Pulmonary artery endothelial cell (primary cell): Measurements from ENCODE around the gene FAM228B. TPM values are rescaled to one million over a fixed set of nuclear protein-coding genes. Genes with fewer than 3 reads are reported as not detected.

Source experiments
- DNase-seq: peaks from one replicate; pipeline ENCODE4 v3.0.0-alpha.2; 2011; ENCODE audit warnings: low read depth, low spot score
- total RNA-seq: library from RNA; depleted of rRNA; stranded (reverse); fragments of >200 nt; gene quantifications from 2 replicates; pipeline ENCODE4 v1.2.3, GENCODE V29; 2014

Gene FAM228B
- total RNA-seq, 1 donor from 2014 or later = 5.8 TPM

DNA sequence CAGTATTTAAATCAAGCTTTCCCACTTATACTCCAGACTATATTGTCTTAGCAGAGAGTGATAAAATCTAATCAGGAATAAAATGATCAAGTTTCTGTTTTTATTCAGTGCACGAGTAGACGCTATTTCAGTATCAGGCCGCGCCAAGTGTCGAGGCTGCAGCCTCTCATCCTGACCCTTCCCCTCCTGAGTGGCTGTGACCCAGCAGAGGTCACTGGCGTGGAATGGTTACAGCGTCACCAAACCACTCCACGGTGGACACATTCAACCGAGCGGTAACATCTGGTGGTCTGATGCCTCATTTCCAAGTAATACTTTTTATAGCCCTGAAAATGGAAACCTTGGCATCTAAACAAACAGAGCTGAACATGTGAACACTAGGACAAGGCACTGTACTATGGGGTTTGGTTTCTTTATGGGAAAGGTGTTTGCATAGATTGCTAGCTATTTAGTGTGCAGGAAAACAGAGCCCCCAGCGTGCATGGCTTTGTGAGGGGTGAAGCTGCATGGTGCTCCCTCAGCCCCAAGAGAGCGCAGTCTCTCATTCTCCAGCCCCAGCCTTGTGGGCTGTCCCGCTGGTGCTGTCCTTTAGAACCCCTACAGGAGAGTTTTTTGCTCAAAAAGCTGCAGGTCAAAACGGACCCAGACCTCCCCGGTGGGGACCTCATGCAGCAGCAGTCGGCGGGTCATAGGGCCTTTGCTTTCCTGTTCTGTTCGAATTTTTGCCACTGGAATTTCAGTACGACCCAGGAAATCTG, 79.9 kb downstream of the FAM228B start:
- DNase-seq = no peak

DNA sequence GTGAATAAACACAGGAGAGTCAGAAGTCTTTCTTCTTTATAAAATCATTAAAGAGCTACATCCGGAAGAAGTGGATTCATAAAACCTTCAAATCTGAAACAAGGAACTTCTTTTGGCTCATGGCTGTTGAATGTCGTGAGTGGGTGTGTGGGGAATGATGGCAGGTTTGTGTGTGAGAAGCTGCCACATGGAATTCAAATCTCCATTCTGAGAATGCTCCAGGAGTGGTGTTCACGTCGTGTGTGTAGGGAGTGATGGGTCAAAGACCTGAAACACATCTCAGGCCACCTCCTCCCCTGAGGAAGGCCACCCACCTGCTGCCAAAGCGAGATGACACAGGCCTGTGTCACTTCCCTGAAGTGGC, 80.5 kb downstream of the FAM228B start:
- DNase-seq = no peak

DNA sequence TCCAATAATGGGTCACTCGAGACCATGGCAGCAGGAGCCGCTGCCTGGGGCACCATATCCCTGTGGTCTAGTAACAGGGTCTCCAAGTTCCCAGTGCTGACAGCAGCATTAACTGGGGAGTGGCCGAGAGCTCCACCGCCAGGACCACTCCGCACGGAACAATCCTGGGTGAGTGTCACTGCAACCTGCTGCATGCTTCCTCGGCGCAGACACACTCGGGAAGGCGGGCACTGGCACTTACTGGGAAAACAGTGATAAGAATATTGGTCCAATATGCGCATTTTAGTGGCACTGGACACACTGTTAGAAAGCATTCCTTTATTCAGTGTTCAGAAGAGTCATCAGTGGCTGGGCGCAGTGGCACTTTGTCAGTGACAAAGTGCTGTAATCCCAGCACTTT, 81.2 kb downstream of the FAM228B start:
- DNase-seq = no peak

DNA sequence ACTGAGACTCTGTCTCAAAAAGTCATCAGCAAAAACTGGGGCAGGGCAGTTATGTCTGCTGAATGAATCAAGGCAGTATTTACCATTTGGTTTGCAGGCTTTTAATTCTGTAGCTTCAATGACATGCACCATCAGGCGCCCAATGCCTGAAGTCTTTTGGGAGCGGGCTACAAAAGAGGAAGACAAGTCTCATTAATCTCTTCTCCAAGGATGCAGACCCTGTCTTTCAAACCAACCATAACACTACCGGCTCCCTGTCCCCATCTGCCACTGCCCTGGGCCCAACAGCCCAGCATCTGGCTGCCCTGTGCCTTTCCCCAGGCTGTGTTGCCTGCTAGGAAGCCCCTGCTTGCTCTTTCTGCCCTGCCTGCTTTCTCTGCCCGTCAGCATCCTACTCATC, 81.9 kb downstream of the FAM228B start:
- DNase-seq = no peak

DNA sequence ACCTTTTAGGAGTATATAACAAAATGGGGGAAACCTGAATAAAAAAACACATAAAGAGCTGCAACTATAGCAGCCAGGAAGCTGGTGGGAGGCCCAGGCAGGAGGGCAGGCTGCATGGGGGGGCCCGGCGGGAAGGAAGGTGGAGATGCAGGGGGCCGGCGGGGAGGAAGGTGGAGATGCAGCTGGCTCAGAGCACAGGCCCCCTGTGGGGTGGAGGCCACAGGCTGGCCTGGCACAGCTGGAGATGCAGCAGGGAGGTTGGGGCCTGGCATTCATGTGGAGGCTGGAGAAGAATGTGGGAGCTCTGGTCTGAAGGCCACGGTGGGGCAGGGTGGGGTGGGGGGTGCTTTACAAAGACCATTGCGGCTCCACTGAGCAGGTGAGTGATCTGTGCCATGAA, 83.0 kb downstream of the FAM228B start:
- DNase-seq = no peak

DNA sequence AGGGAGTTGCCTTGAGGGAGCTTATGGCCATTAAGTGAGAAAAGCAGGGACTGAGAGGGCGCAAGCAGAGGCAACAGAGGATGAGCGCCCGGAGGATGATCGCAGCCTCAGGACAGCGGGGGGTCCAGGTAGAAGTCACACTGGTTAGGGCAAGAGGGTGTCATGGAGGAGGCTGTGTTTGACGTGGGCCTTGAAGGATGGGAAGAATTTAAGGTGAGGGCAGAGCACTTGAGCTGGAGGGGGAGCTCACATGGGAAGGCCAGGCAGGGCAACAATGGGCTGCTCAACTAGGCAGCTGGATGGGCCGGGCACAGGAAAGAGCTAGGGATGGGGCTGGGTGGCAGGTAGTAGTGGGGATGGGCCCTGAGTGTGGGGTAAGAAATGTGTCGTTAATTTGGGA, 83.4 kb downstream of the FAM228B start:
- no peak for DNase-seq

DNA sequence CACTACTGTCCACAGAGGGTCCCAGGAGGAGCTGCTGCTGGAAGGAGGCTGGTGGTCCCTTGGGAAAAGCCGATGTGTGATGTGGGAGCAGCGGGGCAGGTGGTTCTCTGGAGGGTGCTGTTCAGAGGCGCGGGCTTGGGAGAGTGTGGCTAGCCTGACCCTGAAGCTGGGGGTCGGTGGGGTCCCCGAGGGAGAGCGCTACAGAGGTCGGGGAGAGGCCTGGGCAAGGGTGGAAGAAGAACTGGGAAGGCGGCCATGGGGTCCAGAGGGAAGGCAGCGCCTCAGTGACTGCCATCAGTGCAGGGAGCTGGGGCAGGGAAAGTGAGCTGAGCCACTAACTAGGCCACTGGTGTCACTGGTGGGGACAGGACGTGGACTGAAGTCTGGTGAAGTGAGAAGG, 84.1 kb downstream of the FAM228B start:
- DNase-seq = no peak

DNA sequence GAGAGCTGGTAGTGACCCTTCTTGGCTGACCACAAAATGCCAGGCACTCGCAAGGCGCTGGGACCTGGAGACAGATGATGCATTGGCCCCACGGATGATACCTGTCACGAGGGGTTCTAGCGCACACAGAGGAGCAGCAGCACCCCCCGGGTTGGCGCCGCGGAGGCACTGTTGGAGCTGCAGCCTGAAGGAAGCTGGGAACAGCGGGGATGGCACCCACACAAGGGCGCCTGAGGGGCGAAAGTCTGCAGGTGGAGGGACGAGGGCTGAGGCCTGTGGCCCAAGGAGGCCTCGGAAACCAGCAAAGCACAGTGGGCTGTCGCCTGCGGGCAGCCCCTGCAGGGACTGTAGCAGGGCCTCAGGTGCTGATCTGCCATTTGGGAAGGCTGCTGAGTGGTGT, 85.2 kb downstream of the FAM228B start:
- DNase-seq = no peak

DNA sequence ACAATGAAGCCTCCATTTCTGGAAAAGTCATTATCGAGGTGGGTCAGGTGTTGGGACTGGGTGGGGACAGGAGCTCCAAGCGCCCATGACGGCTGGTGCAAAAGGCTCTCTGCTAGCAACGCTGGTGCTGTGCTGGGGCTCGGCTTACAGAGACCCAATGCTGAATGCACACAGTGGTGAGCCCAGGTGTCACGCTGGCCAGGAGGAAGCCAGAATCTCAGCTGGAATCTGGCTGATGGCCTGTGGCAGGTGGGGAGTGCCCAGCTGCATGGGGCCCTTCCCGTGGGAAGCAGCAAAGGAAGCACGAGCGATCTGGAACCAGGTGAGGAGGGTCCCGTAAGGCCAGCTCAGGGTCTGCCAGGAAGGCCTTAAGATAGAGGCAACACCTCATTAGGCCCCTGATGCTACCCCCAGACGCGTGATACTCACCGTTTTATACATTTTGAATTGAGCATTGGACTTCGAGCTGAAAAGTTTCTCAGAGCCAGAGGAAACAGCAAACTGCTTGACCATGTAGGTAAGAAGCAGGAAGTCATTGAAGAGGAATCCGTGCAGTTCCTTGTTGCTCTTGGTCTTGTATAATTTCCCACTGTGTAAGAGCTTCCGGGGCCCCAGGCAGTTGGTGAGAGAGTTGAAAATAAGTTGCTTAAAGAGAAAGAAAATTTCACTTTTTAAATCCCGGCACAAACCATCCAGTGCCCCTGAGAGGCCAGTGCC, 86.3 kb downstream of the FAM228B start:
- DNase-seq = no peak

DNA sequence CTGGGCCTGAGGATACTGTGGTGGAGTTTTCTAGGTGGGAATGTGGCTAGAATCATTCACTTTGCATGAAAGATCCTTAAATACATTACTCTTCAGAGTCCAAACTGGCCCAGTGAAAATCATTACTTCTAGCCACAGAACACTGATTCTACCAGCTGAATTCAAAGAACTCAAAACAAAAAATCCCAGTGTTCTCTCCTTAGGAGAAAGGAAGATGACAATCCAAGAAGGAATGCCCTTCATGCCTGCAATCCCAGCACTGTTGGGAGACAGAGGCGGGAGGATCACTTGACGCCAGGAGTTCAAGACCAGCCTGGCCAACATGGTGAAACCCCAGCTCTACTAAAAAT, 86.8 kb downstream of the FAM228B start:
- no peak for DNase-seq

DNA sequence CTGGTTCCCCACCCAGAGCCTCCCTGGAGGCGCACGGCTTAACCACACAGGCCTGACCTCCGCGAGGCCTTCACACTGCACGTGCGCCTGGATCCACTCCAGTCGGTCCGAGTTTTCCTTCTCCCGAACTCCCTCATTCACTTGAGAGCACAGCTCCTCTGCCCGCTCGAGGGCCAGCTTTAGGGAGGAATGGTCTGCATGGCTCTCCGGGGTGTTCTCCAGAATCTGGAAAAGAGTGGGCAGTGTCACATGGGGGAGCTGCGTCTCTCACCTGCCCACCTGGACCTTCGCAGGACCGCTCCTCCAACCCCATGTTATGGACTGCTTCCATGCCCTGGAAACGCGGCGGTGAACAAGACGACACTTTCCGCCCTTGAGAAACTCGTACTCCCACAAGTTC, 87.5 kb downstream of the FAM228B start:
- no peak for DNase-seq

DNA sequence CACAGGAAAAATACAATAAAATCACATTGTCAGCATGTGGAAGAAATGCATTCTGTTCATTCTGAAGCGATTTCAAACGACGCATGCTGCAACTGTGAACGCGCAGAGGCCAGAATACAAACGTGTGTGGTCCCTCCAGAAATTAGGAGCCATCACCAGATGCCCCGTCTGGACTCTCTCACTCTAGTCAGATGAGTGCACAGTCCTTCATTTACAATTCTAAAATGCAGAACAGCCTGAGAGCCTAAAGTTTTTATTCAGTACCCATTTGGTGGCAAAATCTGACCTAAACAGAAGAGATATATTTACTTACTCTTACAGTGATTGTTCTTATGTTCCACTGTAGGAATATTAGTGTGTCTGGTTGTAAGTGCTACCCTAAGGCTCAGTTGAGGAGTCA, 88.1 kb downstream of the FAM228B start:
- DNase-seq = no peak

DNA sequence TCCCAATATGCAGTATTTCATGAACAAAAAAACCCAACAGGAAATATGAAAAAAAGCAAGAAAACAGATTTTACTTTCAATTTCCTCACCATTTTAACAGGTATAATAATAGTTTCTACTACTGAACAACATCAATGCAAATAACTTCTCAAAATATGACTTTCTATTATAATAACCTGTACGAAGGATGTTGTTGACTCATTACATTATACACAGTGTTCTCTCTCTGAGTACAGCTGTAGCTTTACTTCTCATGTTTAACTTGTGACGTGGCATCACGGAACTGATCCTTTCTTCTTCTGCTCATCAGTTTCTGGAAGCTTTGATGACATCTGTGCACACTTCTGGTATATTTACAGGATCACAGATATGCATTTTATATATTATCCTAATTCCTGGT, 91.6 kb downstream of the FAM228B start:
- DNase-seq = no peak

Other genes with a start within 250 kb of the FAM228B start
- gene ATAD2B, start 196.3 kb upstream of the FAM228B start, total RNA-seq = 11.4 and 14.5 TPM in 2 replicates
- gene UBXN2A, start 183.0 kb upstream of the FAM228B start, total RNA-seq = 8.7 and 11.7 TPM in 2 replicates
- gene MFSD2B, start 113.4 kb upstream of the FAM228B start, total RNA-seq = 0.26 and 0.35 TPM in 2 replicates
- gene WDCP, start 76.1 kb upstream of the FAM228B start, total RNA-seq = 11.3 and 23.4 TPM in 2 replicates
- gene FKBP1B, start 73.7 kb upstream of the FAM228B start, total RNA-seq = 21.8 and 22.8 TPM in 2 replicates
- gene SF3B6, start 47.1 kb upstream of the FAM228B start, total RNA-seq = 179 and 232 TPM in 2 replicates
- 57.5 and 75.2 TPM in 2 replicates for gene TP53I3, start 38.6 kb upstream of the FAM228B start, total RNA-seq
- 0.14 and 0.59 TPM in 2 replicates for gene PFN4, start 135 bp upstream of the FAM228B start, total RNA-seq
- gene FAM228A, start 51.6 kb downstream of the FAM228B start, total RNA-seq = 0.14 and 0.46 TPM in 2 replicates
- 47.9 and 58.4 TPM in 2 replicates for gene ITSN2, start 237.1 kb downstream of the FAM228B start, total RNA-seq